HCT116 (cell line): ENCODE results near the gene PRDM11. TPM values are rescaled to one million over a fixed set of nuclear protein-coding genes. Genes with fewer than 3 reads are reported as not detected.

ENCODE experiments used
- ATAC-seq: fragments of 200-7000 bp; cut with Tn5 transposase; 2 replicates; pipeline ENCODE4 v1.9.1; 2020; ENCODE audit warnings: mild to moderate bottlenecking, moderate library complexity
- BruUV-seq: library from RNA; stranded (reverse); fragments of 400-500 nt; replicated peaks from 2 replicates; lab custom pipeline; 2021; lab: Mats Ljungman, UMichigan
- CTCF ChIA-PET: fragments of 300-600 bp; sonication (Branson Sonifier 250); formaldehyde crosslinking; loops from one replicate; lab custom pipeline; 2021; ENCODE audit warnings: antibody characterized with exemption; lab: Charles Lee
- POLR2A ChIA-PET: fragments of 300-600, 350-600 bp; sonication (Branson Sonifier 250); formaldehyde crosslinking; loops from one replicate; lab custom pipeline; 2021; ENCODE audit warnings: antibody characterized with exemption; lab: Charles Lee
- RAD21 ChIA-PET, 2 experiments: fragments of 300-600 bp; sonication (Branson Sonifier 250); formaldehyde crosslinking; loops; one replicate each; lab custom pipeline; 2023; ENCODE audit warnings: low total read pairs in 2 of 2; ENCODE audit not compliant: uncharacterized antibody in 2 of 2, unreplicated experiment in 2 of 2, low non-redundant PET in 1 of 2; lab: Charles Lee
- DNase-seq: peaks from one replicate; pipeline ENCODE4 v3.0.0-alpha.2; 2010; ENCODE audit warnings: low read depth, low spot score
- H2AFZ ChIP-seq: fragments of 200-600 bp; shearing (Covaris generic), sonication (generic); 2 replicates; pipeline ENCODE4 v1.6.1; 2017; ENCODE audit warnings: low read depth, mixed run types, mixed read lengths, antibody characterized with exemption, low read length; ENCODE audit not compliant: poor library complexity, severe bottlenecking
- H3K27ac ChIP-seq: 2 replicates; pipeline ENCODE4 v1.5.1; 2012; ENCODE audit warnings: low read depth, low read length
- H3K27me3 ChIP-seq: fragments of 200-600 bp; sonication (generic); 2 replicates; pipeline ENCODE4 v1.6.1; 2016; ENCODE audit warnings: mixed run types, low read length, mixed read lengths; ENCODE audit not compliant: insufficient read depth
- H3K36me3 ChIP-seq, 2 experiments: fragments of 200-500 bp in 1 of 2; fragments of 200-600 bp in 1 of 2; sonication (Bioruptor generic) in 1 of 2; sonication (generic) in 1 of 2; 2 replicates each; pipeline versions ENCODE4 v1.5.1 to v1.6.1; 2014 to 2016; ENCODE audit warnings: low read length in 2 of 2, inconsistent platforms in 1 of 2, mixed read lengths in 1 of 2, mixed run types in 1 of 2; ENCODE audit not compliant: insufficient read depth in 2 of 2, control insufficient read depth in 1 of 2
- H3K4me1 ChIP-seq, 2 experiments: fragments of 200-600 bp in 1 of 2; sonication (generic) in 1 of 2; 2 replicates each; pipeline versions ENCODE4 v1.5.1 to v1.6.1; 2012 to 2017; ENCODE audit warnings: low read length in 2 of 2, inconsistent platforms in 1 of 2, mild to moderate bottlenecking in 1 of 2, mixed read lengths in 1 of 2, mixed run types in 1 of 2, moderate library complexity in 1 of 2; ENCODE audit not compliant: insufficient read depth in 2 of 2, control insufficient read depth in 1 of 2
- H3K4me2 ChIP-seq: fragments of 200-600 bp; sonication (generic); 2 replicates; pipeline ENCODE4 v1.6.1; 2017; ENCODE audit warnings: mixed run types, low read length, mixed read lengths
- H3K4me3 ChIP-seq, 2 experiments: fragments of 200-600 bp in 1 of 2; sonication (generic) in 1 of 2; replicated peaks in 1 of 2; 2 replicates each; pipeline ENCODE4 v1.5.1; 2011 to 2016; ENCODE audit warnings: low read length in 2 of 2, control low read depth in 1 of 2, low read depth in 1 of 2, mild to moderate bottlenecking in 1 of 2, mixed read lengths in 1 of 2, mixed run types in 1 of 2
- H3K79me2 ChIP-seq: fragments of 200-600 bp; sonication (generic); 2 replicates; pipeline ENCODE4 v1.6.1; 2017; ENCODE audit warnings: mild to moderate bottlenecking, mixed run types, low read length, moderate library complexity, mixed read lengths; ENCODE audit not compliant: insufficient read depth
- H3K9ac ChIP-seq: fragments of 200-600 bp; sonication (generic); 2 replicates; pipeline ENCODE4 v1.6.1; 2016; ENCODE audit warnings: low read length, mixed read lengths
- H3K9me2 ChIP-seq: fragments of 200-600 bp; sonication (generic), shearing (Covaris generic); 2 replicates; pipeline ENCODE4 v1.6.1; 2017; ENCODE audit warnings: mixed run types, mild to moderate bottlenecking, moderate library complexity; ENCODE audit not compliant: insufficient read depth
- H3K9me3 ChIP-seq, 2 experiments: fragments of 200-500 bp in 1 of 2; fragments of 200-600 bp in 1 of 2; sonication (Bioruptor generic) in 1 of 2; sonication (generic) in 1 of 2; 2 replicates each; pipeline ENCODE4 v1.6.1; 2014 to 2017; ENCODE audit warnings: low read length in 2 of 2, mixed read lengths in 2 of 2, inconsistent platforms in 1 of 2, low read depth in 1 of 2, mild to moderate bottlenecking in 1 of 2, mixed run types in 1 of 2, moderate library complexity in 1 of 2; ENCODE audit not compliant: control insufficient read depth in 1 of 2, insufficient read depth in 1 of 2
- H4K20me1 ChIP-seq: fragments of 200-600 bp; sonication (generic), shearing (Covaris generic); 2 replicates; pipeline ENCODE4 v1.6.1; 2017; ENCODE audit warnings: mixed run types, mild to moderate bottlenecking, moderate library complexity; ENCODE audit not compliant: insufficient read depth
- CBX3 ChIP-seq: IDR thresholded peaks from 2 replicates; pipeline ENCODE4 v1.6.1; 2012; ENCODE audit warnings: low read depth
- CEBPB ChIP-seq: IDR thresholded peaks from 2 replicates; pipeline ENCODE4 v1.6.1; 2012; ENCODE audit warnings: low read depth
- EGR1 ChIP-seq: IDR thresholded peaks from 2 replicates; pipeline ENCODE4 v1.6.1; 2012; ENCODE audit warnings: low read depth
- ELF1 ChIP-seq: IDR thresholded peaks from 2 replicates; pipeline ENCODE4 v1.6.1; 2012; ENCODE audit warnings: low read depth, borderline replicate concordance
- EZH2 ChIP-seq: fragments of 200-600 bp; sonication (generic); IDR thresholded peaks from 2 replicates; pipeline ENCODE4 v1.6.1; 2017; ENCODE audit warnings: antibody characterized with exemption, mixed run types
- EZH2phosphoT487 ChIP-seq: fragments of 200-600 bp; IDR thresholded peaks from 2 replicates; pipeline ENCODE4 v1.6.1; 2018; ENCODE audit warnings: antibody characterized with exemption, borderline replicate concordance
- JUND ChIP-seq: IDR thresholded peaks from 2 replicates; pipeline ENCODE4 v1.6.1; 2012
- POLR2A ChIP-seq: IDR thresholded peaks from 2 replicates; pipeline ENCODE4 v1.7.0; 2011; ENCODE audit warnings: borderline replicate concordance; ENCODE audit not compliant: insufficient read depth, insufficient read length; ENCODE audit errors: extremely low read depth
- POLR2AphosphoS5 ChIP-seq: IDR thresholded peaks from 2 replicates; pipeline ENCODE4 v1.6.1; 2011; ENCODE audit warnings: mild to moderate bottlenecking, low read depth, low read length, moderate library complexity
- SIN3A ChIP-seq: IDR thresholded peaks from 2 replicates; pipeline ENCODE4 v1.6.1; 2012; ENCODE audit warnings: low read depth
- SP1 ChIP-seq: IDR thresholded peaks from 2 replicates; pipeline ENCODE4 v1.6.1; 2012; ENCODE audit warnings: low read depth
- SRF ChIP-seq: IDR thresholded peaks from 2 replicates; pipeline ENCODE4 v1.6.1; 2012; ENCODE audit warnings: low read depth
- YY1 ChIP-seq: IDR thresholded peaks from 2 replicates; pipeline ENCODE4 v1.6.1; 2011; ENCODE audit warnings: low read length, low read depth, moderate library complexity, mild to moderate bottlenecking; ENCODE audit not compliant: insufficient replicate concordance; ENCODE audit errors: extremely low read depth
- ZFX ChIP-seq: fragments of 450-650 bp; IDR thresholded peaks from 2 replicates; pipeline ENCODE4 v1.6.1; 2017
- ZNF274 ChIP-seq: fragments of 200-500 bp; sonication (Bioruptor generic); IDR thresholded peaks from 2 replicates; pipeline ENCODE4 v1.6.1; 2014; ENCODE audit warnings: mild to moderate bottlenecking, low read depth, low read length, inconsistent platforms
- intact Hi-C: fragments of 100-400 bp; cut with micrococcal nuclease; formaldehyde crosslinking; loops from 2 replicates; pipeline ENCODE4 v1.10.0; 2022
- total RNA-seq: library from RNA; stranded (reverse); gene quantifications from one replicate; pipeline ENCODE4 v1.2.1, GENCODE V29; 2021; ENCODE audit not compliant: unreplicated experiment
- TF ChIP-seq, protein P1 (sequence below): IDR thresholded peaks from 2 replicates; pipeline ENCODE4 v1.6.1; 2012
- TF ChIP-seq, protein P2 (sequence below): IDR thresholded peaks from 2 replicates; pipeline ENCODE4 v1.6.1; 2012; ENCODE audit warnings: low read depth
- TF ChIP-seq, protein P3 (sequence below): IDR thresholded peaks from 2 replicates; pipeline ENCODE4 v1.6.1; 2011; ENCODE audit warnings: mild to moderate bottlenecking, low read length, moderate library complexity; ENCODE audit not compliant: insufficient replicate concordance; ENCODE audit errors: extremely low read depth
- TF ChIP-seq, protein P4 (sequence below), 3 experiments: fragments of 200-600 bp in 1 of 3; sonication (generic) in 1 of 3; IDR thresholded peaks in 2 of 3; conservative IDR thresholded peaks in 1 of 3; 2 replicates each; pipeline ENCODE4 v1.5.1; 2012 to 2017; ENCODE audit warnings: low read depth in 2 of 3, low read length in 2 of 3, antibody characterized with exemption in 1 of 3, borderline replicate concordance in 1 of 3, control low read depth in 1 of 3, mild to moderate bottlenecking in 1 of 3, mixed read lengths in 1 of 3, mixed run types in 1 of 3, moderate library complexity in 1 of 3; ENCODE audit not compliant: insufficient read depth in 1 of 3
- TF ChIP-seq, protein P5 (sequence below): IDR thresholded peaks from 2 replicates; pipeline ENCODE4 v1.6.1; 2012

The PRDM11 gene
- total RNA-seq, 1 experiment from 2014 or later: 9.3 TPM

DNA sequence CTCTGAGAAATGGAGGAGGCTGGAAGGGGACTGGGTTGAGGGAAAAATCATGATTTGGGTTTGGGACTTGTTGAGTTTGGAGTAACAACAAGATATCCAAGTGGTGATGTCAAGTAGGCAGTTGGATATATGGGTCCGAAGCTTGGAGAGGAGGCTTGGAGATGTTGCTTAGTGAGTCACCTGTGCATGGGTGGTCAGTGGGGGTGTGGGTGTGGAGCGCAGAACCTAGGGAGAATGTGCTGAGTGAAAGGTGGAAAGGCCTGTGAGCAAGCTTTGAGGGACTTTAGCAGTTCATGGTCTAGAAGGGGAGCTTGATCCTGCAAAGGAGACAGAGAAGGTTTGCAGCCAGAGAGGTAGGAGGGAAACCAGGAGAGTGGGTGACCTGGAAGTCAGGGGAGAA, 38.2 kb downstream of the PRDM11 start (continued):
- no peak for TF ChIP-seq YY1
- TF ChIP-seq POLR2A: no peak
- no peak for TF ChIP-seq JUND
- TF ChIP-seq ZNF274: no peak

DNA sequence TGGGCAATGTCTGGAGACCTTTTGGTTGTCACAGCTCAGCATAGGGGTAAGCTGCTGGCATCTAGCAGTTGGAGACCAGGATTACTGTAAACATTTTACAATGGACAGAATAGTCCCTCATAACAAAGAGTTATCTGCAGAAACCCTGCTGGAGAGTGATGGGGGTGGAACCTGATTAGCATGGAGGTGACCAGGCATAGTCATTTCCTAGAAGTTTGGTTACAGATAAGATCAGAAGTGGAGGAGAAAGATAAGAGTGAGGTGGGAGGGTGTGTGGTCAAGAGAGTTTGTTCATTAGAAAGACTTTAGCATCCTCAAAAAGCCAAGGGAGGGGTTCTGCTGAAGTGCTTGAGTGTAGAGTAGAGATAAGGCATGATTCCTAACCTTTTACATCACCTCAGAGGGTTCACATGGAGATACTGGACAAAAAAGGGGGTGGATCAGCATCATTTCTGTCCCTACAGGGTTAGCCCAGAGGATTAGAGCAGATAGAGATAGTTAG, 38.8 kb downstream of the PRDM11 start:
- ATAC-seq (no peak), DNase-seq (no peak)
- H3K79me2 ChIP-seq: no peaks in the 10 kb centered on the region
- no peak overlapping the region for H2AFZ ChIP-seq
- H3K36me3 ChIP-seq: no peaks in the 10 kb centered on the region
- peaks cover 10 to 13% of the 10 kb centered on the region in 2 experiments for H3K4me1 ChIP-seq
- H3K27me3 ChIP-seq: no peaks in the 10 kb centered on the region
- RAD21 ChIA-PET: no interaction called here
- H3K9ac ChIP-seq: no peak overlapping the region
- H3K9me3 ChIP-seq: no peaks in the 10 kb centered on the region
- intact Hi-C loops: loop anchor here (10.0 kb wide), 1 partner anchor 70 kb away; no protein-coding TSS in a partner anchor
- no peaks in the 10 kb centered on the region for H3K9me2 ChIP-seq
- H3K4me2 ChIP-seq: no peak overlapping the region
- no peaks in the 10 kb centered on the region for H4K20me1 ChIP-seq
- no peak overlapping the region for H3K4me3 ChIP-seq
- no TSS peak for BruUV-seq
- no peak overlapping the region for H3K27ac ChIP-seq
- POLR2A ChIA-PET: no interaction called here
- CTCF ChIA-PET: no interaction called here
- TF ChIP-seq SRF (no peak), POLR2AphosphoS5 (no peak), SIN3A (no peak), ZNF274 (no peak), ZFX (no peak), EGR1 (no peak), CEBPB (no peak), EZH2 (no peak), ELF1 (no peak), CBX3 (no peak), SP1 (no peak), EZH2phosphoT487 (no peak)
- TF ChIP-seq, protein P1, sequence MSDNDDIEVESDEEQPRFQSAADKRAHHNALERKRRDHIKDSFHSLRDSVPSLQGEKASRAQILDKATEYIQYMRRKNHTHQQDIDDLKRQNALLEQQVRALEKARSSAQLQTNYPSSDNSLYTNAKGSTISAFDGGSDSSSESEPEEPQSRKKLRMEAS: no peak
- TF ChIP-seq, protein P2, sequence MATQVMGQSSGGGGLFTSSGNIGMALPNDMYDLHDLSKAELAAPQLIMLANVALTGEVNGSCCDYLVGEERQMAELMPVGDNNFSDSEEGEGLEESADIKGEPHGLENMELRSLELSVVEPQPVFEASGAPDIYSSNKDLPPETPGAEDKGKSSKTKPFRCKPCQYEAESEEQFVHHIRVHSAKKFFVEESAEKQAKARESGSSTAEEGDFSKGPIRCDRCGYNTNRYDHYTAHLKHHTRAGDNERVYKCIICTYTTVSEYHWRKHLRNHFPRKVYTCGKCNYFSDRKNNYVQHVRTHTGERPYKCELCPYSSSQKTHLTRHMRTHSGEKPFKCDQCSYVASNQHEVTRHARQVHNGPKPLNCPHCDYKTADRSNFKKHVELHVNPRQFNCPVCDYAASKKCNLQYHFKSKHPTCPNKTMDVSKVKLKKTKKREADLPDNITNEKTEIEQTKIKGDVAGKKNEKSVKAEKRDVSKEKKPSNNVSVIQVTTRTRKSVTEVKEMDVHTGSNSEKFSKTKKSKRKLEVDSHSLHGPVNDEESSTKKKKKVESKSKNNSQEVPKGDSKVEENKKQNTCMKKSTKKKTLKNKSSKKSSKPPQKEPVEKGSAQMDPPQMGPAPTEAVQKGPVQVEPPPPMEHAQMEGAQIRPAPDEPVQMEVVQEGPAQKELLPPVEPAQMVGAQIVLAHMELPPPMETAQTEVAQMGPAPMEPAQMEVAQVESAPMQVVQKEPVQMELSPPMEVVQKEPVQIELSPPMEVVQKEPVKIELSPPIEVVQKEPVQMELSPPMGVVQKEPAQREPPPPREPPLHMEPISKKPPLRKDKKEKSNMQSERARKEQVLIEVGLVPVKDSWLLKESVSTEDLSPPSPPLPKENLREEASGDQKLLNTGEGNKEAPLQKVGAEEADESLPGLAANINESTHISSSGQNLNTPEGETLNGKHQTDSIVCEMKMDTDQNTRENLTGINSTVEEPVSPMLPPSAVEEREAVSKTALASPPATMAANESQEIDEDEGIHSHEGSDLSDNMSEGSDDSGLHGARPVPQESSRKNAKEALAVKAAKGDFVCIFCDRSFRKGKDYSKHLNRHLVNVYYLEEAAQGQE: no peak
- TF ChIP-seq, protein P3, sequence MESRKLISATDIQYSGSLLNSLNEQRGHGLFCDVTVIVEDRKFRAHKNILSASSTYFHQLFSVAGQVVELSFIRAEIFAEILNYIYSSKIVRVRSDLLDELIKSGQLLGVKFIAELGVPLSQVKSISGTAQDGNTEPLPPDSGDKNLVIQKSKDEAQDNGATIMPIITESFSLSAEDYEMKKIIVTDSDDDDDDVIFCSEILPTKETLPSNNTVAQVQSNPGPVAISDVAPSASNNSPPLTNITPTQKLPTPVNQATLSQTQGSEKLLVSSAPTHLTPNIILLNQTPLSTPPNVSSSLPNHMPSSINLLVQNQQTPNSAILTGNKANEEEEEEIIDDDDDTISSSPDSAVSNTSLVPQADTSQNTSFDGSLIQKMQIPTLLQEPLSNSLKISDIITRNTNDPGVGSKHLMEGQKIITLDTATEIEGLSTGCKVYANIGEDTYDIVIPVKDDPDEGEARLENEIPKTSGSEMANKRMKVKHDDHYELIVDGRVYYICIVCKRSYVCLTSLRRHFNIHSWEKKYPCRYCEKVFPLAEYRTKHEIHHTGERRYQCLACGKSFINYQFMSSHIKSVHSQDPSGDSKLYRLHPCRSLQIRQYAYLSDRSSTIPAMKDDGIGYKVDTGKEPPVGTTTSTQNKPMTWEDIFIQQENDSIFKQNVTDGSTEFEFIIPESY: no peak
- TF ChIP-seq, protein P4, sequence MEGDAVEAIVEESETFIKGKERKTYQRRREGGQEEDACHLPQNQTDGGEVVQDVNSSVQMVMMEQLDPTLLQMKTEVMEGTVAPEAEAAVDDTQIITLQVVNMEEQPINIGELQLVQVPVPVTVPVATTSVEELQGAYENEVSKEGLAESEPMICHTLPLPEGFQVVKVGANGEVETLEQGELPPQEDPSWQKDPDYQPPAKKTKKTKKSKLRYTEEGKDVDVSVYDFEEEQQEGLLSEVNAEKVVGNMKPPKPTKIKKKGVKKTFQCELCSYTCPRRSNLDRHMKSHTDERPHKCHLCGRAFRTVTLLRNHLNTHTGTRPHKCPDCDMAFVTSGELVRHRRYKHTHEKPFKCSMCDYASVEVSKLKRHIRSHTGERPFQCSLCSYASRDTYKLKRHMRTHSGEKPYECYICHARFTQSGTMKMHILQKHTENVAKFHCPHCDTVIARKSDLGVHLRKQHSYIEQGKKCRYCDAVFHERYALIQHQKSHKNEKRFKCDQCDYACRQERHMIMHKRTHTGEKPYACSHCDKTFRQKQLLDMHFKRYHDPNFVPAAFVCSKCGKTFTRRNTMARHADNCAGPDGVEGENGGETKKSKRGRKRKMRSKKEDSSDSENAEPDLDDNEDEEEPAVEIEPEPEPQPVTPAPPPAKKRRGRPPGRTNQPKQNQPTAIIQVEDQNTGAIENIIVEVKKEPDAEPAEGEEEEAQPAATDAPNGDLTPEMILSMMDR (IDR thresholded peaks at IDR 0.05 in 2 of 3, conservative IDR thresholded peaks at IDR 0.05 in 1 of 3; ENCODE audit: borderline replicate concordance in 1 of 3, insufficient read depth in 1 of 3, low read depth in 2 of 3, low read length in 2 of 3): no peak
- TF ChIP-seq, protein P5, sequence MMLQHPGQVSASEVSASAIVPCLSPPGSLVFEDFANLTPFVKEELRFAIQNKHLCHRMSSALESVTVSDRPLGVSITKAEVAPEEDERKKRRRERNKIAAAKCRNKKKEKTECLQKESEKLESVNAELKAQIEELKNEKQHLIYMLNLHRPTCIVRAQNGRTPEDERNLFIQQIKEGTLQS: no peak
